Peyer's patch (tissue), 4 donors: ENCODE results near the gene LBH. TPM values are rescaled to one million over a fixed set of nuclear protein-coding genes. Genes with fewer than 3 reads are reported as not detected.
A peak's percentile ranks its signal among the peaks of the same experiment; 100 is the strongest.

Experiments used
- DNase-seq, 3 donors: peaks; one replicate each; pipeline ENCODE4 v3.0.0-alpha.2; 2017 to 2019
- H3K27ac ChIP-seq, 4 donors: fragments of 200-600 bp; sonication (generic); one replicate each; pipeline ENCODE4 v1.5.1; 2016 to 2019
- H3K27me3 ChIP-seq, 2 donors: fragments of 200-600 bp; sonication (generic); one replicate each; pipeline ENCODE4 v1.5.1; 2019
- H3K36me3 ChIP-seq, 3 donors: fragments of 200-600 bp; sonication (generic); one replicate each; pipeline ENCODE4 v1.5.1; 2016 to 2019
- H3K4me1 ChIP-seq, 4 donors: fragments of 200-600 bp; sonication (generic); one replicate each; pipeline ENCODE4 v1.5.1; 2016 to 2019
- H3K4me3 ChIP-seq, 4 donors: fragments of 200-600 bp; sonication (generic); 1 replicate in 3 of 4; 2 replicates in 1 of 4; pipeline ENCODE4 v1.5.1; 2016 to 2019; ENCODE audit warnings: mild to moderate bottlenecking in 1 of 4
- H3K9me3 ChIP-seq, 4 donors: fragments of 200-600 bp; sonication (generic); one replicate each; pipeline ENCODE4 v1.5.1; 2016 to 2019; ENCODE audit warnings: mild to moderate bottlenecking in 1 of 4
- CTCF ChIP-seq, 6 experiments: fragments of 450-650 bp in 4 of 6; fragments of 200-600 bp in 2 of 6; sonication (generic) in 1 of 6; IDR thresholded peaks; one replicate each; pipeline ENCODE4 v1.5.1; 2017 to 2019; ENCODE audit warnings: antibody characterized with exemption in 6 of 6, mild to moderate bottlenecking in 3 of 6, moderate library complexity in 1 of 6
- POLR2A ChIP-seq, 2 donors: fragments of 450-650 bp; IDR thresholded peaks; one replicate each; pipeline ENCODE4 v1.5.1; 2017; ENCODE audit warnings: antibody characterized with exemption in 2 of 2, mild to moderate bottlenecking in 2 of 2, moderate library complexity in 2 of 2
- total RNA-seq, 4 donors: library from RNA; depleted of rRNA; stranded (reverse); fragments of >200 nt; gene quantifications; one replicate each; pipeline ENCODE4 v1.1.0, GENCODE V29; 2016

The LBH gene
- total RNA-seq = 10 to 100 TPM; 10.9 to 44.6 (median 14.8) TPM

GRCh38 chr2:30231212-30231995 is at the start of gene LBH:
Gene LBH, plus strand, starts transcription at chr2:30231534. Its CDS starts 205 bp downstream, at chr2:30231739.
- Histone ChIP-seq H3K9me3 (no peaks in the 10 kb centered on the region), H3K4me3 (peak within 1 kb of the TSS; percentile 66 to 92 (median 73)), H3K4me1 (peaks cover 0 to 10% (median 6%) of the 10 kb centered on the region in 4 donors), H3K36me3 (no peaks in the 10 kb centered on the region), H3K27me3 (no peaks in the 10 kb centered on the region), H3K27ac (peak within 1 kb of the TSS; percentile 89 to 100 (median 94))
- TF ChIP-seq CTCF (IDR thresholded peaks at IDR 0.05) = no peak
- peak; percentile 90 to 94 for TF ChIP-seq POLR2A (IDR thresholded peaks at IDR 0.05)
- DNase-seq = peak; percentile 78 to 94 (median 91)

GRCh38 chr2:30184035-30184434 is 47.3 kb upstream of the LBH start:
- TF ChIP-seq POLR2A (IDR thresholded peaks at IDR 0.05) (no peak), CTCF (IDR thresholded peaks at IDR 0.05) (no peak)
- no peak for DNase-seq
- no peaks in the 10 kb centered on the region for H3K9me3 ChIP-seq
- H3K4me1 ChIP-seq = no peaks in the 10 kb centered on the region
- no peaks in the 10 kb centered on the region for H3K36me3 ChIP-seq
- no peak overlapping the region for H3K27ac ChIP-seq
- no peak overlapping the region for H3K4me3 ChIP-seq
- H3K27me3 ChIP-seq = no peaks in the 10 kb centered on the region

GRCh38 chr2:30185178-30185577 is 46.2 kb upstream of the LBH start:
- Histone ChIP-seq H3K9me3 (no peaks in the 10 kb centered on the region), H3K4me1 (no peaks in the 10 kb centered on the region), H3K36me3 (no peaks in the 10 kb centered on the region), H3K27me3 (no peaks in the 10 kb centered on the region), H3K27ac (no peak overlapping the region), H3K4me3 (no peak overlapping the region)
- no peak for TF ChIP-seq CTCF (IDR thresholded peaks at IDR 0.05)
- no peak for TF ChIP-seq POLR2A (IDR thresholded peaks at IDR 0.05)
- DNase-seq = no peak

- H3K9me3 ChIP-seq = no peaks in the 10 kb centered on the region
- H3K4me3 ChIP-seq = no peak overlapping the region
- no peak for DNase-seq
- no peak overlapping the region for H3K27ac ChIP-seq
- H3K27me3 ChIP-seq = no peaks in the 10 kb centered on the region
- TF ChIP-seq CTCF (IDR thresholded peaks at IDR 0.05) (no peak), POLR2A (IDR thresholded peaks at IDR 0.05) (no peak)
- H3K36me3 ChIP-seq = no peaks in the 10 kb centered on the region
- H3K4me1 ChIP-seq = no peaks in the 10 kb centered on the region
These were observed 43.0 kb upstream of the LBH start for GRCh38 chr2:30188292-30188691.

GRCh38 chr2:30190637-30191036 is 40.7 kb upstream of the LBH start:
- Histone ChIP-seq H3K36me3 (no peaks in the 10 kb centered on the region), H3K4me1 (no peaks in the 10 kb centered on the region), H3K27ac (no peak overlapping the region), H3K27me3 (no peaks in the 10 kb centered on the region), H3K4me3 (no peak overlapping the region), H3K9me3 (no peaks in the 10 kb centered on the region)
- TF ChIP-seq CTCF (IDR thresholded peaks at IDR 0.05) (no peak), POLR2A (IDR thresholded peaks at IDR 0.05) (no peak)
- no peak for DNase-seq
